H1 (cell line): ENCODE measurements around the gene RBM44.

Source experiments
- ATF3 ChIP-seq: IDR thresholded peaks from 2 replicates; pipeline ENCODE4 v1.6.1; 2011; ENCODE audit warnings: low read depth, mild to moderate bottlenecking, low read length; ENCODE audit not compliant: insufficient read depth
- CEBPB ChIP-seq: IDR thresholded peaks from 2 replicates; pipeline ENCODE4 v1.6.1; 2012; ENCODE audit warnings: low read depth, low read length
- EP300 ChIP-seq, 2 experiments: IDR thresholded peaks; 1 replicate in 1 of 2; 2 replicates in 1 of 2; pipeline ENCODE4 v1.6.1; 2011 to 2012; ENCODE audit warnings: low read depth in 2 of 2, low read length in 2 of 2, mild to moderate bottlenecking in 2 of 2, borderline replicate concordance in 1 of 2, inconsistent platforms in 1 of 2, moderate library complexity in 1 of 2
- FOSL1 ChIP-seq: IDR thresholded peaks from 2 replicates; pipeline ENCODE4 v1.6.1; 2011; ENCODE audit warnings: mild to moderate bottlenecking, low read depth, low read length, moderate library complexity; ENCODE audit not compliant: insufficient read depth
- JUND ChIP-seq: IDR thresholded peaks from 2 replicates; pipeline ENCODE4 v1.6.1; 2011; ENCODE audit warnings: mild to moderate bottlenecking, improper control_type of control experiment, low read length
- MAFK ChIP-seq: IDR thresholded peaks from 2 replicates; pipeline ENCODE4 v1.6.1; 2012; ENCODE audit warnings: low read depth, mild to moderate bottlenecking, improper control_type of control experiment, low read length
- MAX ChIP-seq: IDR thresholded peaks from 2 replicates; pipeline ENCODE4 v1.6.1; 2012; ENCODE audit warnings: inconsistent platforms
- NRF1 ChIP-seq: IDR thresholded peaks from 2 replicates; pipeline ENCODE4 v1.6.1; 2011; ENCODE audit warnings: mild to moderate bottlenecking, low read depth, low read length, improper control_type of control experiment
- POLR2A ChIP-seq, 2 experiments: IDR thresholded peaks; 1 replicate in 1 of 2; 2 replicates in 1 of 2; pipeline ENCODE4 v1.6.1; 2011; ENCODE audit warnings: low read depth in 2 of 2, low read length in 2 of 2, mild to moderate bottlenecking in 2 of 2; ENCODE audit errors: control extremely low read depth in 1 of 2
- POLR2AphosphoS5 ChIP-seq: IDR thresholded peaks from 2 replicates; pipeline ENCODE4 v1.6.1; 2011; ENCODE audit warnings: low read depth, low read length
- RFX5 ChIP-seq: IDR thresholded peaks from 2 replicates; pipeline ENCODE4 v1.6.1; 2011; ENCODE audit warnings: low read depth, low read length, improper control_type of control experiment, borderline replicate concordance
- SIN3A ChIP-seq, 2 experiments: IDR thresholded peaks in 1 of 2; conservative IDR thresholded peaks in 1 of 2; 2 replicates each; pipeline ENCODE4 v1.6.1; 2011 to 2012; ENCODE audit warnings: low read length in 2 of 2, improper control_type of control experiment in 1 of 2, low read depth in 1 of 2, mild to moderate bottlenecking in 1 of 2
- TF ChIP-seq, protein P1 (sequence below), 3 experiments: IDR thresholded peaks; 1 replicate in 2 of 3; 2 replicates in 1 of 3; pipeline versions ENCODE4 v1.5.1 to v1.6.1; 2011; ENCODE audit warnings: low read length in 3 of 3, mild to moderate bottlenecking in 3 of 3, inconsistent platforms in 2 of 3, low read depth in 1 of 3, moderate library complexity in 1 of 3; ENCODE audit not compliant: insufficient read depth in 1 of 3; ENCODE audit errors: control extremely low read depth in 1 of 3

GRCh38 chr2:237827421-237827987, 28.9 kb downstream of the RBM44 start:
- TF ChIP-seq ATF3 (no peak), MAFK (no peak), POLR2A (IDR thresholded peaks at IDR 0.05; ENCODE audit: control extremely low read depth in 1 of 2, low read depth in 2 of 2, low read length in 2 of 2) (no peak), FOSL1 (no peak), RFX5 (no peak), CEBPB (no peak), EP300 (IDR thresholded peaks at IDR 0.05; ENCODE audit: borderline replicate concordance in 1 of 2, low read depth in 2 of 2, low read length in 2 of 2) (no peak), NRF1 (no peak), JUND (no peak), SIN3A (conservative IDR thresholded peaks at IDR 0.05 in 1 of 2, IDR thresholded peaks at IDR 0.05 in 1 of 2; ENCODE audit: low read depth in 1 of 2, low read length in 2 of 2) (no peak), MAX (no peak), POLR2AphosphoS5 (no peak)
- TF ChIP-seq, protein P1, sequence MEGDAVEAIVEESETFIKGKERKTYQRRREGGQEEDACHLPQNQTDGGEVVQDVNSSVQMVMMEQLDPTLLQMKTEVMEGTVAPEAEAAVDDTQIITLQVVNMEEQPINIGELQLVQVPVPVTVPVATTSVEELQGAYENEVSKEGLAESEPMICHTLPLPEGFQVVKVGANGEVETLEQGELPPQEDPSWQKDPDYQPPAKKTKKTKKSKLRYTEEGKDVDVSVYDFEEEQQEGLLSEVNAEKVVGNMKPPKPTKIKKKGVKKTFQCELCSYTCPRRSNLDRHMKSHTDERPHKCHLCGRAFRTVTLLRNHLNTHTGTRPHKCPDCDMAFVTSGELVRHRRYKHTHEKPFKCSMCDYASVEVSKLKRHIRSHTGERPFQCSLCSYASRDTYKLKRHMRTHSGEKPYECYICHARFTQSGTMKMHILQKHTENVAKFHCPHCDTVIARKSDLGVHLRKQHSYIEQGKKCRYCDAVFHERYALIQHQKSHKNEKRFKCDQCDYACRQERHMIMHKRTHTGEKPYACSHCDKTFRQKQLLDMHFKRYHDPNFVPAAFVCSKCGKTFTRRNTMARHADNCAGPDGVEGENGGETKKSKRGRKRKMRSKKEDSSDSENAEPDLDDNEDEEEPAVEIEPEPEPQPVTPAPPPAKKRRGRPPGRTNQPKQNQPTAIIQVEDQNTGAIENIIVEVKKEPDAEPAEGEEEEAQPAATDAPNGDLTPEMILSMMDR (IDR thresholded peaks at IDR 0.05; ENCODE audit: control extremely low read depth in 1 of 3, insufficient read depth in 1 of 3, low read depth in 1 of 3, low read length in 3 of 3): no peak
